Measurements from ENCODE around the gene DNAAF3.
"Not testable (repeated sequence)": the region's sequence is repeated elsewhere in the genome, so short reads cannot be mapped to it uniquely, and the experiment has no call there.

DNAAF3 gene

DNA sequence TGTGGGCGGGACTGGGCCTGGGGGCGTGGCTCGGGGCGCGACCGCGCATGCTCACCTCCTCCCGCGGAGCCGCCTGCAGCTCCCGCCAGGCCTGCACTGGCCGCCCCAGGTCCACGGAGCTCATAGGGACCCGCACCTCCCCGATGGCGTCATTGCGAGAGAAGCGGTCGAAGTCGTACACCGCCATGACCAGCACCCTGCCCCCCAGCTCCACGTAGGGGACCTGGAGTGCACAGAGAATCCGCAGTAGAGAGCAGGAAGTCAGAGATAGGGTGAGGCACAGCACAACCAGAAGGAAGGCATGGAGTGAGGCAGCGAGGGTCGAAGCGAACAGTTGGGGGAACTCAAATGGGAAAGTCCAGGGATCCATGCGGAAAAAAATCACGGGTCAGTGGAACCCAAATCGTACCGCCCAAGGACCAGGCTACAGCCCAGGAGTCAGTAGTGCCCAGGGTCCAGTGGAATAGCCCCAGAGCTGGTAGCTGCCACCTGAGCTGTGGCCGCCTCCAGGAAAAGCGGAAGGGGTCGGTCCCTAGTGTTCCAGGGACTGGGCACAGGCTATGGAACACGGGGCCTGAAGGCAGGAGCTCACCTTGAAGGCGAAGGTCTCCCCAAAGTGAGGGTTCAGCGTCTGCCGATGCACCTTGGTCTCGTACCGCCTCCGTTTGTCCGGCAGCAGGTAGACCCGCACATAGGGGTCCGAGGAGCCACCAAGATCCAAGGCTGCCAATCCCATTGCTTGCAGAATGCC, 8.9 kb upstream of the DNAAF3 start:
- ATAC-seq = no peak
- no peak for DNase-seq

GRCh38 chr19:55174425-55175116, 8.2 kb upstream of the DNAAF3 start:
- no peak for ATAC-seq
- no peak for DNase-seq

- DNase-seq (peak; percentile 66), ATAC-seq (peak; percentile 58)
These were observed 7.4 kb upstream of the DNAAF3 start for GRCh38 chr19:55173714-55174409.

GRCh38 chr19:55173186-55173713, 6.8 kb upstream of the DNAAF3 start:
- ATAC-seq = no peak
- DNase-seq = no peak

DNA sequence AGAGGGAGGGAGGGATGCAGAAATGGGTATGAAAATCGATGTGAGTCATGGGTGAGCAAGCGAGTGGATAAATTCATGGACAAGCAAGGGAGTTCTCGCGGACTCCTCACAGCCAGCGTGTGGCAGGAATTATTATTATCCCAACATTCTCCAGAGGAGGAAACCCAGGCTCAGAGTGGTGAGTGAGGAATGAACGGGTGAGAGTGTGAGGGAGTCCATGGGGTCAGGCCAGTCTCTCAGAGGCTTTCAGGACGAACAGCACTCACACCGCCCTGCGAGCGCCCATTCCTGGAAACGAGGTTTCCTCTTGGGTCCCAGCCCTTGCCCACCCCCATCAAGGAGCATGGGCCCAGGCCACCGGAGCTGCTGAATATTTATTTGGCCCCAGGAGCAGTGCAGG, 6.3 kb upstream of the DNAAF3 start:
- ATAC-seq = no peak
- DNase-seq = no peak

- not testable (repeated sequence) for DNase-seq, ATAC-seq
These were observed 5.9 kb upstream of the DNAAF3 start for GRCh38 chr19:55172318-55172717.

- DNase-seq (no peak), ATAC-seq (no peak)
These were observed 5.0 kb upstream of the DNAAF3 start for GRCh38 chr19:55171440-55171839.

GRCh38 chr19:55169136-55169535, 2.7 kb upstream of the DNAAF3 start:
- DNase-seq = no peak
- ATAC-seq = no peak

GRCh38 chr19:55165952-55166529, 372 bp downstream of the DNAAF3 start:
- ATAC-seq = peak; percentile 72
- peak; percentile 42 for DNase-seq

- DNase-seq = no peak
- no peak for ATAC-seq
These were observed 4.7 kb downstream of the DNAAF3 start for GRCh38 chr19:55161571-55162322.

GRCh38 chr19:55160986-55161365, 5.4 kb downstream of the DNAAF3 start:
- DNase-seq (no peak), ATAC-seq (no peak)

- peak; percentile 94 for DNase-seq
- peak; percentile 90 for ATAC-seq
These were observed 6.1 kb downstream of the DNAAF3 start for GRCh38 chr19:55160128-55160985.

DNA sequence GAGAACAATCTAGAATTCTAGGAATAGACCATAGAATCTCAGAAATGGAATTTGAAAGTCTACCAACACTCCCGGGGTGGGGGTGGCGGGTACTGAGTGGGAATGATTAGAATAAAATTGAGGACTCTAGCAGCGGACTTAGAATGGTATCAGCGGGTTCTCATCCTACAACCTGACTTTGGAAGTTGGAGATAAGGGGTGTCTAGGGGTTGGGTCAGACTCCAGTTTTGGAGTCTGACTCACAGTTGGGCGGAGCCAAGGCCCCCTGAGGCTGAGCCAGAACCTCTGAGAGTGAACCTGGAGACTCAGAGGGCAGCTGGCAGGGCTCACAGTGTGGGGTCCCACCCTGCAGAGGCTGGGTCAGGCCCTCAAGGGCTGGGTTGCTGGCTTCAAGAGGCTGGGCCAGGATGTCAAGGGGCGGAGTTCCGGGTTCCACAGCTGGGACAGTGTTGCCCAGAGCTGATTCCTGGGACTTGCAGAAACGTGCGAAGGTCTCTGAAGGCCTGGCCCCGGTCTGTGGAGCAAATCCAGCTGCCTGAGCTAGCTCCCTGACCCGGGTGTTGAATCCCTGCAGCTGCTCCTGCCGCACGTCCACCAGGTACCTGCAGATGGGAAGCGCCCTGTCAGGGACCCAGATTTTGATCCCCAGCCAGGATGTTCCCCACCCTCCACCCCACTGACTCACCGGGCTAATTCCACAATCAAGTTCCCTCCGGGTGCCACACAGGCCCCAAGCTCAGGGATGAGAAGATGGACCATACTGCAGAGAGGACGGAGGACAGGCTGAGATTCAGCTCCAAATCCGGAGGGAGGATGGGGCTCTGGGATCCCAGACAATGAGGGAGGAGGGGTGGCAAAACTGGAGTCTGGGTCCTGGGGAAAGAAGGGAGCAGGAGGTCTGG, 7.3 kb downstream of the DNAAF3 start:
- ATAC-seq (no peak), DNase-seq (no peak)

GRCh38 chr19:55158423-55158822, 8.0 kb downstream of the DNAAF3 start:
- ATAC-seq = no peak
- DNase-seq = no peak

- no peak for DNase-seq
- ATAC-seq = no peak
These were observed 9.1 kb downstream of the DNAAF3 start, which contains the start of gene TNNI3 for GRCh38 chr19:55157064-55157908. TNNI3 (minus strand) TSS chr19:55157732; CDS start chr19:55157589, 143 bp downstream.

GRCh38 chr19:55156202-55157063, 10.0 kb downstream of the DNAAF3 start:
- peak; percentile 61 for DNase-seq
- ATAC-seq = no peak

- DNase-seq, ATAC-seq: not testable (repeated sequence)
These were observed 10.6 kb downstream of the DNAAF3 start for GRCh38 chr19:55155784-55156183.

Data from stimulated activated naive CD8-positive, alpha-beta T cell treated with anti-CD3 and anti-CD28 coated beads, Interleukin-15, Interleukin-2, amounts not matched to agents 100 U/mL and 50 U/mL, for 24 hours (primary cell).